HUES6 (cell line): ENCODE results near the gene MYO3A.

Source experiments
- H3K27ac ChIP-seq: 2 replicates; pipeline ENCODE4 v1.7.0; 2013; ENCODE audit warnings: low read depth, mild to moderate bottlenecking, low read length, inconsistent platforms
- H3K27me3 ChIP-seq: 2 replicates; pipeline ENCODE4 v1.6.1; 2013; ENCODE audit warnings: low read length; ENCODE audit not compliant: control insufficient read depth, insufficient read depth
- H3K36me3 ChIP-seq: 2 replicates; pipeline ENCODE4 v1.6.1; 2013; ENCODE audit warnings: low read length; ENCODE audit not compliant: control insufficient read depth, insufficient read depth
- H3K4me1 ChIP-seq: 2 replicates; pipeline ENCODE4 v1.6.1; 2013; ENCODE audit warnings: low read length; ENCODE audit not compliant: control insufficient read depth, insufficient read depth
- H3K4me3 ChIP-seq: 2 replicates; pipeline ENCODE4 v1.5.1; 2013; ENCODE audit warnings: low read depth, low read length
- H3K9ac ChIP-seq: one replicate; pipeline ENCODE4 v1.6.1; 2013; ENCODE audit warnings: mild to moderate bottlenecking, low read length
- H3K9me3 ChIP-seq: 2 replicates; pipeline ENCODE4 v1.6.1; 2013; ENCODE audit warnings: low read depth, low read length; ENCODE audit not compliant: control insufficient read depth, insufficient read depth

Gene MYO3A

GRCh38 chr10:26225322-26225721 lies 291.3 kb downstream of the MYO3A start:
- H3K27ac ChIP-seq, result no peak overlapping the region
- peaks cover 12% of the 10 kb centered on the region; the same call in 1 of the 2 replicates for H3K4me1 ChIP-seq

DNA sequence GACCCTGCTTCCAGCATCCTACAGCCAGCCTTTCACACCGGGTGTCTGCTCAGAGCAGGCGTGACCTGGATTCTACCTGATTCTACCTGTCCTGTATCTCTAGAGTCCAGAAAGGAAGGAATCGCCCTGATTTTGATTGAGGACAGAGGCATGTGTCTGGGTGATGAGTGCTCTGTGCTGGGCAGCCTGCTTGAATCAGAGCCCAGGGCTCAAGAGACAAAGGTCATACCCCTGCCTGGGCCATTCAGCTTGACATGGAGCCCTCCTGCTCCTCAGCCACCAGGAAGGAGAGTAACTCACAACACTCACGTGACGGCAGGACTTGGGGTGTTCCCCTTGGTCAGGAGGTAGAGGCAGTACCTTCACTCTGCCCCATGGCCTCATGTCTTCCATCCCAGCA lies 293.8 kb downstream of the MYO3A start:
- Histone ChIP-seq H3K4me1 (no peaks in the 10 kb centered on the region), H3K27me3 (peaks cover 16% of the 10 kb centered on the region; the same call in 1 of the 2 replicates), H3K4me3 (no peak overlapping the region), H3K27ac (no peak overlapping the region), H3K36me3 (no peaks in the 10 kb centered on the region), H3K9me3 (no peaks in the 10 kb centered on the region), H3K9ac (no peak overlapping the region)

More at GRCh38 chr10:26225322-26225721, 291.3 kb downstream of the MYO3A start:
- H3K9me3 ChIP-seq, result no peaks in the 10 kb centered on the region
- H3K27me3 ChIP-seq, result peaks cover 41% of the 10 kb centered on the region
- no peak overlapping the region for H3K4me3 ChIP-seq
- no peaks in the 10 kb centered on the region for H3K36me3 ChIP-seq
- H3K9ac ChIP-seq, result no peak overlapping the region

GRCh38 chr10:26232174-26232573 lies 298.1 kb downstream of the MYO3A start:
- Histone ChIP-seq H3K9ac (no peak overlapping the region), H3K27me3 (peaks cover 3% of the 10 kb centered on the region; the same call in 1 of the 2 replicates)

GRCh38 chr10:26235761-26236160 lies 301.7 kb downstream of the MYO3A start:
- Histone ChIP-seq H3K27ac (no peak overlapping the region), H3K9me3 (no peaks in the 10 kb centered on the region), H3K9ac (no peak overlapping the region), H3K36me3 (no peaks in the 10 kb centered on the region), H3K4me1 (no peaks in the 10 kb centered on the region), H3K27me3 (peaks cover 12% of the 10 kb centered on the region; the same call in 1 of the 2 replicates), H3K4me3 (no peak overlapping the region)

More at GRCh38 chr10:26232174-26232573, 298.1 kb downstream of the MYO3A start:
- H3K4me1 ChIP-seq, result no peaks in the 10 kb centered on the region
- H3K9me3 ChIP-seq, result no peaks in the 10 kb centered on the region
- no peak overlapping the region for H3K4me3 ChIP-seq
- H3K36me3 ChIP-seq, result no peaks in the 10 kb centered on the region
- H3K27ac ChIP-seq, result no peak overlapping the region

DNA sequence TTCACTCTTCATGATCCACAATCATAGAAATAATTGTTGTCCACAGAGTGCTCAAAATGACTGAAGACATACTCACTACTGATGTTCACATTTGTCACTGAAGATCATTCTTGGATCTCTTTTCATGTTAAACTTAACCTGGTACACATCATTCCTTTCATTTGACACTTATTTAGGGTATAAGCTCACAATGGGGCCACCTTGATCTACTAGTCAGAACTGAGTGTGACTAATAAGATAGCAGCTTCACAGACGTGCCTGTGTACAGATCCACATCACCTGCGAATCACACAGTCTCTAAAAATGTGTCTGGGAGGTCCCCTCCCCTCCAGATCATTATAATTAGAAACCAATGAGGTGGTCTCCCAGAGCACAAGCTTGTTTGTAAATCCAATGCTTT lies 304.3 kb downstream of the MYO3A start:
- no peaks in the 10 kb centered on the region for H3K9me3 ChIP-seq
- H3K27me3 ChIP-seq, result peaks cover 12% of the 10 kb centered on the region; the same call in 1 of the 2 replicates
- peaks cover 10% of the 10 kb centered on the region for H3K4me1 ChIP-seq
- H3K9ac ChIP-seq, result no peak overlapping the region
- H3K4me3 ChIP-seq, result no peak overlapping the region
- no peak overlapping the region for H3K27ac ChIP-seq
- no peaks in the 10 kb centered on the region for H3K36me3 ChIP-seq

DNA sequence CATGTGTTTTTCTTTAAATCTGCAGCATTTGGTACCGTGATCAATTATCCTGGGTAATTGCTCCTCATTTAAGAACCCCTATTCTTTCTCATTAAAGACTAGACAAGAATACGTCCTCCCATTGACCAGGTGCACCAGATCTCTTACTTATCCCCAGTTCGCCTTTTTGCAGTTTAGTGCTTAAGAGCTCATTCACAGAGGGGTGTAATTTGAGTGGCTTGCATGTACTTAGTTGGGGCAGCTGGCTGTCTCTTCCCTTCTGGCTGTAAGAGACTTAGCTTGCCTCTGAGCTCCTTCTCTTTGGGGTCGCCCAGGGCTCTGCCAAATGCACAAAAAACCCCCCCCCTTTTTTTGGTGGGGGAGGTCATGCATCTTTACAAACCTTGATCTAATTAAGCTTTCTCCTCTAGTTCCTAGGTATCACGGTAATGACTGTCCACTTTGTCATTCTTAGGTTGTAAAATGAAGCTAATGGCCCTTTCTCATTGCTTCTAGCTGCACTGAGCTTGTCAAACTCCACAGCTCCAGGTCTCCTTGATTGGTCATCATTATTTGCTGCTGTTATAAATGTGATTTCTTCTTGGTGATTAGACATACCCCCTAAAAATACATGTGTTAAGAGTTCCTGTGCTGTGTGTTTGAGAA lies 308.8 kb downstream of the MYO3A start:
- Histone ChIP-seq H3K4me3 (no peak overlapping the region), H3K27me3 (peaks cover 12% of the 10 kb centered on the region; the same call in 1 of the 2 replicates), H3K27ac (no peak overlapping the region), H3K9me3 (no peaks in the 10 kb centered on the region), H3K36me3 (no peaks in the 10 kb centered on the region), H3K4me1 (peaks cover 14% of the 10 kb centered on the region), H3K9ac (no peak overlapping the region)

DNA sequence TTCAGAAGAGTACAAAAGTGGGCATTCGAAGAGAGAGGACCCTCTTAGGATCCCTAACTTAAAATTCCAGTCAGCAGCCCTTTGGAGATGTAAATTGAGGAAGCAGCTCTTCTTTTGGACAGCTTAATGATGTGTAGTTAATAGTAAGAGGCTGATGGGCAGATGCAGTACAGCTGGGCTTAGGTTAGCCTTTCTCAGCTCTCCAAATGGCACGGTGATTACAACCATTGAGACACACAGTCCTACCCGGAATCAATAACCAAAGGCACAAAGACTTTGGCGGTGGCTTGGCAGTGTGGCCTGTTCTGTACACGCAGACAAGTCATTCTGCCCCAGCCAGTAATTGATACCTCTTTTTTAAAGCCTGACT lies 309.3 kb downstream of the MYO3A start:
- Histone ChIP-seq H3K27ac (no peak overlapping the region), H3K4me1 (peaks cover 14% of the 10 kb centered on the region), H3K36me3 (no peaks in the 10 kb centered on the region), H3K9me3 (no peaks in the 10 kb centered on the region), H3K4me3 (no peak overlapping the region), H3K9ac (no peak overlapping the region), H3K27me3 (peaks cover 9% of the 10 kb centered on the region; the same call in 1 of the 2 replicates)

DNA sequence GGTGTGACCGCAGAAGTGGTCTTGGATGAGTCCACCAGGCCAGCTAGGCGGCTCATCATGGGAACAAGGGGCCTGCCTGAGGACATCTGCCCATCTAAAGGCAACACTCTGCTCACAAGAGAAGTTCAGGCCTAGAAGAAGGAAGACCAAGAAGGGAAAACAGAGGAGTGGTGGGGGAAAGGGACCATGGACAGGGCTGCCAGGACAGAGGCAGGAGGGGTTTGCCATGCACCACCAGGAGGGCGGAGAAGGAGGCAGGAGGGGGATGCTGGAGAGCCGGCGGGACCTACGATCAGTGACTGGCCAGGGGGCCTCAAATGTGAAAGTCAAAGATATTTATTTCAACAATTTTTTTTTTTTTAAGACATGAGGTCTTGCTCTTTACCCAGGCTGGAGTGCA lies 315.7 kb downstream of the MYO3A start:
- Histone ChIP-seq H3K36me3 (no peaks in the 10 kb centered on the region), H3K27me3 (no peaks in the 10 kb centered on the region), H3K4me1 (peaks cover 5% of the 10 kb centered on the region; the same call in 1 of the 2 replicates)

GRCh38 chr10:26251925-26252324 lies 317.9 kb downstream of the MYO3A start:
- Histone ChIP-seq H3K27ac (no peak overlapping the region), H3K36me3 (no peaks in the 10 kb centered on the region), H3K27me3 (no peaks in the 10 kb centered on the region), H3K4me1 (peaks cover 5% of the 10 kb centered on the region; the same call in 1 of the 2 replicates), H3K9ac (no peak overlapping the region), H3K4me3 (no peak overlapping the region), H3K9me3 (no peaks in the 10 kb centered on the region)

More for the DNA sequence above, 315.7 kb downstream of the MYO3A start:
- Histone ChIP-seq H3K9me3 (no peaks in the 10 kb centered on the region), H3K4me3 (no peak overlapping the region), H3K27ac (no peak overlapping the region), H3K9ac (no peak overlapping the region)

DNA sequence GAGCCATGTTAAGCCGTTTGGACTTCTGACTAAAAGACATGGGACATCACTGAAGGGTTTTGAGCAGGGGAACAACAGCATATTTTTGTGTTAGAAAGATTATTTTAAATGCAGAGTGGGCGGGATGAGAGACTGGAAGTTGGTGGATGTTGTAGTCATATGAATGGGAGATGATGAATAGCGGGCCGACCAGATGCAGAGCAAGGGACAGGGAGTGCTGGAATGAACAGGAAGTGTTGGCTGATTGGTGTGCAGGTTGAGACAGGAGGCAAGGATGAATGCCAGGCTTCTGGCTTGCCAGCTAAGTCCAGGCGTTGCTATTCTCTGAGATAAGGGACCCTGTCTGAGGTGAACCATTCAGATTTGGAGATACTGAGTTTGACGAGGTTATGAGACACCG lies 320.6 kb downstream of the MYO3A start:
- H3K27me3 ChIP-seq, result no peaks in the 10 kb centered on the region
- H3K27ac ChIP-seq, result no peak overlapping the region
- H3K9ac ChIP-seq, result no peak overlapping the region
- no peak overlapping the region for H3K4me3 ChIP-seq
- H3K4me1 ChIP-seq, result peaks cover 5% of the 10 kb centered on the region; the same call in 1 of the 2 replicates
- H3K36me3 ChIP-seq, result no peaks in the 10 kb centered on the region
- H3K9me3 ChIP-seq, result no peaks in the 10 kb centered on the region

GRCh38 chr10:26259341-26259740 lies 325.3 kb downstream of the MYO3A start:
- H3K36me3 ChIP-seq, result no peaks in the 10 kb centered on the region
- H3K9me3 ChIP-seq, result no peaks in the 10 kb centered on the region
- H3K27me3 ChIP-seq, result no peaks in the 10 kb centered on the region
- no peak overlapping the region for H3K9ac ChIP-seq
- peaks cover 3% of the 10 kb centered on the region; the same call in 1 of the 2 replicates for H3K4me1 ChIP-seq
- H3K27ac ChIP-seq, result no peak overlapping the region
- H3K4me3 ChIP-seq, result no peak overlapping the region
